ENCODE results near the gene DDX17. TPM values are rescaled to one million over a fixed set of nuclear protein-coding genes. Genes with fewer than 3 reads are reported as not detected.

The DDX17 gene
- total and polyA plus RNA-seq, 2 of the 8 experiments (the other 6 are each of a cell fraction or from before 2014, with no cell fraction given), result 437 to 441 TPM

DNA sequence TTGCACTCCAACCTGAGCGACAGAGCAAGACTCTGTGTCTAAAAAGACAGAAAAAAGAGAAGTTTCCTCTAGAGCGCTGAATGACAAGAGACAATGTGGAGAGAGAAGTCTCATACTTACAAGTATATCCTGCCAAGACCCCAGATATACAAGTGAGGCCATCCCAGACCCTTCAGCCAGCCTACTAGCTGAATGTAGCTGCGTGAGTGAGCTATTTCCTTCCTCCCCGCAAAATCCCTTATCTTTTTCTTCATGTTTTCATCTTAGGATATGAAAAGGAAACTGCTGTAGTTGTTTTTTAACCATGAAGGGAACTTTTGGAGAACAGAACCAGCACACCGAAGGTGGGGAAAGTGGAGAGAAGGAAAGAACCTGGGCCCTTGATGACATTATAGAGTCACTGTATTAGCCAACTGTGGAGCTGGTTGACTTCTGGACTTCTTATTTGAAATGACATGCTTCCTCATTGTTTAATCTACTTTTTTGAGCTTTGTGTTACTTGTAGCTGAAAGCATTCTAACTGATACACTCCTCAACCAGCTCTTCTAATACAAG, 4.4 kb upstream of the DDX17 start:
- Histone ChIP-seq H4K5ac (ENCODE audit: insufficient read length, low read depth, low read length) (no peak overlapping the region), H3K4me2 (ENCODE audit: insufficient read depth in 1 of 2, low read depth in 2 of 2, low read length in 2 of 2) (no peak overlapping the region), H4K20me1 (replicated peaks in 1 of 2; ENCODE audit: control insufficient read depth in 1 of 2, insufficient read depth in 2 of 2, low read length in 2 of 2) (no peaks in the 10 kb centered on the region), H2AK5ac (ENCODE audit: low read depth, low read length) (no peak overlapping the region), H2BK15ac (ENCODE audit: low read length) (no peak overlapping the region), H3K79me2 (ENCODE audit: control insufficient read depth in 1 of 2, insufficient read depth in 2 of 2, low read length in 2 of 2) (peaks cover under 1 to 6% of the 10 kb centered on the region in 2 experiments; a peak in 3 of 4 replicates), H3K18ac (ENCODE audit: extremely low read depth, low read length) (no peak overlapping the region), H3K9me3 (ENCODE audit: insufficient read depth in 2 of 2, low read depth in 1 of 2, low read length in 1 of 2) (no peaks in the 10 kb centered on the region), H3K4me1 (replicated peaks in 1 of 4; ENCODE audit: control insufficient read depth in 3 of 4, insufficient read depth in 4 of 4, low read length in 3 of 4) (peaks cover 0 to 9% (median 6%) of the 10 kb centered on the region in 4 experiments; a peak in 6 of 7 replicates), H2BK12ac (ENCODE audit: low read depth, low read length) (no peak overlapping the region), H3K14ac (ENCODE audit: insufficient read length) (no peak overlapping the region), H3K79me1 (ENCODE audit: low read depth, low read length) (no peaks in the 10 kb centered on the region), H3K9ac (replicated peaks in 1 of 4; ENCODE audit: extremely low read depth in 1 of 4, low read depth in 3 of 4, low read length in 3 of 4) (no peak overlapping the region), H2BK20ac (ENCODE audit: low read length) (no peak overlapping the region), H3K23ac (ENCODE audit: insufficient read length) (no peak overlapping the region), H4K91ac (replicated peaks; ENCODE audit: insufficient read length, low read length) (no peak overlapping the region), H3K36me3 (ENCODE audit: control insufficient read depth in 2 of 4, insufficient read depth in 4 of 4, low read length in 3 of 4) (no peaks in the 10 kb centered on the region), H4K8ac (ENCODE audit: extremely low read depth, insufficient read depth, low read length) (no peak overlapping the region), H3K4me3 (ENCODE audit: extremely low read depth in 1 of 4, insufficient read depth in 2 of 4, low read depth in 3 of 4, low read length in 4 of 4) (no peak overlapping the region), H3K27me3 (replicated peaks in 1 of 4; ENCODE audit: control insufficient read depth in 3 of 4, extremely low read depth in 1 of 4, insufficient read depth in 3 of 4, low read length in 3 of 4) (no peaks in the 10 kb centered on the region), H2AFZ (ENCODE audit: low read length) (no peak overlapping the region), H2BK5ac (ENCODE audit: low read depth, low read length) (no peak overlapping the region), H3K23me2 (ENCODE audit: low read depth, low read length) (peaks cover 2% of the 10 kb centered on the region; the same call in 1 of the 2 replicates), H3K27ac (ENCODE audit: low read depth, low read length) (no peak overlapping the region), H3K4ac (replicated peaks; ENCODE audit: insufficient read length, low read depth, low read length) (no peak overlapping the region), H3K56ac (replicated peaks; ENCODE audit: insufficient read length, low read depth, low read length) (no peak overlapping the region), H2BK120ac (replicated peaks; ENCODE audit: low read depth, low read length) (no peak overlapping the region)
- CTCF ChIA-PET (ENCODE audit: partially characterized antibody), result interaction anchor here (0.6 to 2.0 kb wide), 9 partner anchors 9 to 436 kb away, joined by 3 to 5 read pairs (median 3); no protein-coding TSS in a partner anchor
- FAIRE-seq (no peak), DNase-seq (ENCODE audit: low read depth in 1 of 2, low spot score in 2 of 2) (no peak)
- POLR2A ChIA-PET (ENCODE audit: partially characterized antibody), result interaction anchor here (0.9 to 4.7 kb wide), 12 partner anchors 8 to 56 kb away, joined by 3 to 36 read pairs (median 6); no protein-coding TSS in a partner anchor
- WGBS, 2 experiments (ENCODE audit: extremely low coverage in 1 of 2, insufficient coverage in 1 of 2, insufficient read length in 1 of 2, insufficient replicate concordance in 2 of 2, low coverage in 1 of 2, low lambda C conversion rate in 2 of 2, missing lambda C conversion rate in 1 of 2), result 93% methylated on average over 5 of the region's 5 CpGs; no CpG with 5 or more reads in 1 of the 2 experiments
- TF ChIP-seq RXRA (IDR thresholded peaks at IDR 0.05; ENCODE audit: insufficient read depth, low read depth, low read length) (no peak), TCF12 (IDR thresholded peaks at IDR 0.05; ENCODE audit: low read depth, low read length) (no peak), BACH1 (IDR thresholded peaks at IDR 0.05; ENCODE audit: low read length) (no peak), GABPA (IDR thresholded peaks at IDR 0.05; ENCODE audit: borderline replicate concordance, insufficient read depth, low read length) (no peak), KDM1A (IDR thresholded peaks at IDR 0.05; ENCODE audit: borderline replicate concordance, low read length) (no peak), GTF2F1 (IDR thresholded peaks at IDR 0.05; ENCODE audit: borderline replicate concordance, low read depth, low read length) (no peak), ZNF274 (IDR thresholded peaks at IDR 0.05; ENCODE audit: borderline replicate concordance, extremely low read depth, low read length) (no peak)
- TF ChIP-seq, protein P1, sequence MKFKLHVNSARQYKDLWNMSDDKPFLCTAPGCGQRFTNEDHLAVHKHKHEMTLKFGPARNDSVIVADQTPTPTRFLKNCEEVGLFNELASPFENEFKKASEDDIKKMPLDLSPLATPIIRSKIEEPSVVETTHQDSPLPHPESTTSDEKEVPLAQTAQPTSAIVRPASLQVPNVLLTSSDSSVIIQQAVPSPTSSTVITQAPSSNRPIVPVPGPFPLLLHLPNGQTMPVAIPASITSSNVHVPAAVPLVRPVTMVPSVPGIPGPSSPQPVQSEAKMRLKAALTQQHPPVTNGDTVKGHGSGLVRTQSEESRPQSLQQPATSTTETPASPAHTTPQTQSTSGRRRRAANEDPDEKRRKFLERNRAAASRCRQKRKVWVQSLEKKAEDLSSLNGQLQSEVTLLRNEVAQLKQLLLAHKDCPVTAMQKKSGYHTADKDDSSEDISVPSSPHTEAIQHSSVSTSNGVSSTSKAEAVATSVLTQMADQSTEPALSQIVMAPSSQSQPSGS (IDR thresholded peaks at IDR 0.05; ENCODE audit: low read length), result no peak
- TF ChIP-seq, protein P2, sequence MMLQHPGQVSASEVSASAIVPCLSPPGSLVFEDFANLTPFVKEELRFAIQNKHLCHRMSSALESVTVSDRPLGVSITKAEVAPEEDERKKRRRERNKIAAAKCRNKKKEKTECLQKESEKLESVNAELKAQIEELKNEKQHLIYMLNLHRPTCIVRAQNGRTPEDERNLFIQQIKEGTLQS (IDR thresholded peaks at IDR 0.05; ENCODE audit: insufficient read depth, low read depth, low read length), result no peak
